Muscle layer of colon (tissue), 2 donors: ENCODE data around the gene ADD2.
A peak's percentile ranks its signal among the peaks of the same experiment; 100 is the strongest.

Source experiments
- H3K27ac ChIP-seq: one replicate; pipeline ENCODE4 v1.7.0; 2013; ENCODE audit warnings: low read depth, mild to moderate bottlenecking, low read length, moderate library complexity
- H3K27me3 ChIP-seq, 2 donors: one replicate each; pipeline ENCODE4 v1.7.0; 2013; ENCODE audit warnings: low read length in 2 of 2, mild to moderate bottlenecking in 2 of 2; ENCODE audit not compliant: insufficient read depth in 2 of 2, control insufficient read depth in 1 of 2
- H3K36me3 ChIP-seq: one replicate; pipeline ENCODE4 v1.7.0; 2013; ENCODE audit warnings: mild to moderate bottlenecking, low read length; ENCODE audit not compliant: insufficient read depth
- H3K4me1 ChIP-seq: one replicate; pipeline ENCODE4 v1.7.0; 2013; ENCODE audit warnings: mild to moderate bottlenecking, low read length; ENCODE audit not compliant: insufficient read depth
- H3K4me3 ChIP-seq, 2 donors: one replicate each; pipeline ENCODE4 v1.7.0; 2013; ENCODE audit warnings: low read length in 2 of 2, low read depth in 1 of 2, mild to moderate bottlenecking in 1 of 2, moderate library complexity in 1 of 2
- H3K9ac ChIP-seq: one replicate; pipeline ENCODE4 v1.7.0; 2013; ENCODE audit warnings: low read length
- H3K9me3 ChIP-seq: one replicate; pipeline ENCODE4 v1.7.0; 2013; ENCODE audit warnings: mild to moderate bottlenecking, low read length
- donor health status: abdominal sarcoma.
- donor health status: Adenocarcinoma of cecum.

Gene ADD2

GRCh38 chr2:70779491-70779890, 11.5 kb upstream of the ADD2 start:
- Histone ChIP-seq H3K27me3 (no peaks in the 10 kb centered on the region), H3K9ac (no peak overlapping the region), H3K27ac (no peak overlapping the region), H3K4me1 (no peaks in the 10 kb centered on the region), H3K4me3 (no peak overlapping the region), H3K9me3 (no peaks in the 10 kb centered on the region), H3K36me3 (no peaks in the 10 kb centered on the region)

- H3K4me3 ChIP-seq = no peak overlapping the region
- H3K27ac ChIP-seq = no peak overlapping the region
Observed at GRCh38 chr2:70778676-70779075, 10.7 kb upstream of the ADD2 start.

GRCh38 chr2:70777450-70777849, 9.4 kb upstream of the ADD2 start:
- no peaks in the 10 kb centered on the region for H3K27me3 ChIP-seq

More at GRCh38 chr2:70778676-70779075, 10.7 kb upstream of the ADD2 start:
- no peaks in the 10 kb centered on the region for H3K4me1 ChIP-seq
- H3K27me3 ChIP-seq = no peaks in the 10 kb centered on the region
- no peak overlapping the region for H3K9ac ChIP-seq
- H3K9me3 ChIP-seq = no peaks in the 10 kb centered on the region
- H3K36me3 ChIP-seq = no peaks in the 10 kb centered on the region

DNA sequence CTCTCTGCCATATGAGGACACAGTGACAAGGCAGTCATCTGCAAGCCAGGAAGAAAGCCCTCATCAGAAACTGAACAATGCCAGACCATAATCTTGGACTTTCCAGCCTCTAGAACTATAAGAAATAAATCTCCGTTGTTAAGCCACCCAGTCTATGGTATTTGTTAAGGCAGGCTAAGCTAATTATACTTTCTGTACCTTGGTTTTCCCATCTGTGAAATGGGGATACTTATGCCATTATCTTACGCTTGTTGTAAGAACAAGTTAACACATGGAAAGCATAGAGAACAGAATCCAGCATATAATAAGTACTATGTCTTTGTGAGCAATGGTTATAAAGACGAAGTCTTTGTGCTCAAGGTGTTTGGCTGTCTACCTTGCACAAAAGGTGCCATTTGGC, 8.3 kb upstream of the ADD2 start:
- Histone ChIP-seq H3K27me3 (no peaks in the 10 kb centered on the region), H3K4me3 (no peak overlapping the region), H3K9ac (no peak overlapping the region), H3K36me3 (no peaks in the 10 kb centered on the region), H3K9me3 (no peaks in the 10 kb centered on the region), H3K4me1 (no peaks in the 10 kb centered on the region), H3K27ac (no peak overlapping the region)

More at GRCh38 chr2:70777450-70777849, 9.4 kb upstream of the ADD2 start:
- H3K4me1 ChIP-seq = no peaks in the 10 kb centered on the region
- H3K9ac ChIP-seq = no peak overlapping the region
- no peak overlapping the region for H3K27ac ChIP-seq
- no peaks in the 10 kb centered on the region for H3K36me3 ChIP-seq
- H3K9me3 ChIP-seq = no peaks in the 10 kb centered on the region
- no peak overlapping the region for H3K4me3 ChIP-seq

GRCh38 chr2:70775141-70775540, 7.1 kb upstream of the ADD2 start:
- Histone ChIP-seq H3K9me3 (no peaks in the 10 kb centered on the region), H3K4me1 (no peaks in the 10 kb centered on the region), H3K9ac (no peak overlapping the region), H3K36me3 (no peaks in the 10 kb centered on the region), H3K27ac (no peak overlapping the region), H3K27me3 (no peaks in the 10 kb centered on the region), H3K4me3 (no peak overlapping the region)

- H3K36me3 ChIP-seq = no peaks in the 10 kb centered on the region
- peaks cover 0 to 3% of the 10 kb centered on the region in 2 donors for H3K27me3 ChIP-seq
- H3K4me3 ChIP-seq = no peak overlapping the region
- no peaks in the 10 kb centered on the region for H3K4me1 ChIP-seq
- H3K9ac ChIP-seq = no peak overlapping the region
- no peak overlapping the region for H3K27ac ChIP-seq
- H3K9me3 ChIP-seq = no peaks in the 10 kb centered on the region
Observed at GRCh38 chr2:70772486-70773155, 4.6 kb upstream of the ADD2 start.

DNA sequence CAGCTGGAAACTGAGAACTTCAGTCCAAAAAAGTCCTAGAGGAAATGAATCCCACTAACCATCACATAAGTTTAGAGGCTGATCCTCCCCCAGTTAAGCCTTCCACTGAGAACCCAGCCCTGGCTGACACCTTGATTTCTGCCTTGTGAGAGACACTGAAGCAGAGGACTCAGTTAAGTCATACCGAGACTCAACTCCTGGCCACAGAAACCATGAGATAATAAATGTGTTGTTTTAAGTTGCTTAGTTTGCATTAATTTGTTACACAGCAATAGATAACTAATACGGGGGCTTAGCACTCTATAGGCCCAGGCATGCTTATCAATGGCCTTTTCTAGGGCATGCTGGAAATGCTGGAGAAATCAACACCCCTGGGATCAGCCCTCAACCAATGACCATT, 3.4 kb upstream of the ADD2 start:
- H3K9ac ChIP-seq = no peak overlapping the region
- H3K4me1 ChIP-seq = peaks cover 8% of the 10 kb centered on the region
- H3K27me3 ChIP-seq = peaks cover 2 to 15% of the 10 kb centered on the region in 2 donors
- H3K27ac ChIP-seq = no peak overlapping the region
- no peaks in the 10 kb centered on the region for H3K9me3 ChIP-seq
- no peak overlapping the region for H3K4me3 ChIP-seq
- no peaks in the 10 kb centered on the region for H3K36me3 ChIP-seq

DNA sequence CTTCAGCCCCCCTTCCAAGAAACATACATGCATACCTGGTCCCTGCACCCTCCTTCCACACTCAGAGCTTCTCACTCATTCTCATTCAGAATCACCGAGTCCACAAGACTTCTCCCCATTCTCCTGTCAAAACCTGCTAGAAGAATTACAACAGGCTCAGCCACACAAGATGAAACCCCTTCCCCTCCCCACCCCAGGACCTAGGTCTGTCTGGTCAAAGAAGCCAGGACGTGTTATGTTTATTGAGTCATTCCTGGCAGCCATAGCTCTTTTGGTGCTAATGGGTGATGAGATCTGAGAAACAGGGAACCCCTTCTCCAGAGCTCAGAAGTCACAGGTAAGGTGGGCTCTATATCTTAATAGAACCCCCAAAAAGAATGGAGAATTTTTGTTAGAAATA, 1.4 kb upstream of the ADD2 start:
- no peak overlapping the region for H3K4me3 ChIP-seq
- no peaks in the 10 kb centered on the region for H3K9me3 ChIP-seq
- H3K36me3 ChIP-seq = no peaks in the 10 kb centered on the region
- H3K4me1 ChIP-seq = peaks cover 8% of the 10 kb centered on the region
- peaks cover 15 to 21% of the 10 kb centered on the region in 2 donors for H3K27me3 ChIP-seq
- H3K9ac ChIP-seq = no peak overlapping the region
- H3K27ac ChIP-seq = no peak overlapping the region

DNA sequence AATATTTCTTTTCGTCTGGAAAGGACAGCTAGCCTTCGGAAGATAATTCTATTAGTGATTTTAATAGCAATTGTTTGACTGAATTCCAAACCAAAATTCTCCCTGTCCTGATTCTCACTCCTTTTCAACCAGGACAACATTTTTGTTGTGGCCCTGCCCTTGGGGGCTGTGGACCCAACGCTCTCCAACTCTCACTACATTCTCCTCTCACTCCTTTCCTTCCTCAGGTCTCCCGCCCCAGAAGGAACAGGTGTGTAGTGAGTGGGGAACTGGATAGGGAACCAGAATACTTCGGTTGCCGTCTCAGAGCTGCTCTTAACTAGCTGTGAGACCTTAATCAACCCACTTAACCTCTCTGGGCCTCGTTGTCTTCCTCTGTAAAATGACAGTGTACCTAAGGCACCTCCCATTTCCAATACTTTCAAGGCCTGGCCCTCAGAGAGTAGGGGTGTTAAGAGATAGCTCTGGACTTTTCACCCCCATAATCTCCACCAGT, 638 bp upstream of the ADD2 start:
- H3K27ac ChIP-seq = no peak overlapping the region
- H3K27me3 ChIP-seq = peaks cover 18 to 21% of the 10 kb centered on the region in 2 donors
- H3K9me3 ChIP-seq = no peaks in the 10 kb centered on the region
- peaks cover 8% of the 10 kb centered on the region for H3K4me1 ChIP-seq
- H3K4me3 ChIP-seq = no peak overlapping the region
- H3K36me3 ChIP-seq = no peaks in the 10 kb centered on the region
- no peak overlapping the region for H3K9ac ChIP-seq

DNA sequence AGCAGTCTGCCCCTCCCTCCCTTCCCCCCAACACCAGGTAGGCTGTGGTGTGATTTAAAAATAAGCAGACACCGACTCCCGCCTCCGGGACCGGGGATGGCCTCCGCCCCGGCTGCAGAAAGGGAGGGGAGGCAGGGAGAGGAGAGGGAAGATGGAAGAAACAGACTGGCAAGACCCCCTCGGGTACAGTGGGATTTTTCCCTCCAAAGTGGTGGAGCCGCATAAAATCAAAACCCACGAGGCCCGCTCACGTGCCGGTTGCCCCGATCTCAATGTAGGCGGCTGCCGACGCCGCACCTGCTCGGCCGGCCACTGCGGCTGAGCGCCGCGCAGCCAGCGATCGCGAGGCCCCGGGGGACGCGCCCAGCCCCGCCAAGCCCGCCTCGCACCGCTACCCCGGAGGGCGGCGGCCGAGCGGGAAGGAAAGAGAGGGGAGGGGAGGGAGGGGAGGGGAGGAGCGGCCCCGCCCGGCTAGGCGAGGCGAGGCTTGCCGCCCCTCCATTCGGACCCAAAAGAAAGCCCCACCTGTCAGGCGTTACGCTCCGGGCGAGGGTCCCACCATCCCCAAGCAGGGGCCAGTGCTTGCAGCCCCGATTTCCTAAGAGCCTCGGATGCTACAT, 811 bp downstream of the ADD2 start:
- Histone ChIP-seq H3K9ac (no peak overlapping the region), H3K27ac (no peak overlapping the region)

DNA sequence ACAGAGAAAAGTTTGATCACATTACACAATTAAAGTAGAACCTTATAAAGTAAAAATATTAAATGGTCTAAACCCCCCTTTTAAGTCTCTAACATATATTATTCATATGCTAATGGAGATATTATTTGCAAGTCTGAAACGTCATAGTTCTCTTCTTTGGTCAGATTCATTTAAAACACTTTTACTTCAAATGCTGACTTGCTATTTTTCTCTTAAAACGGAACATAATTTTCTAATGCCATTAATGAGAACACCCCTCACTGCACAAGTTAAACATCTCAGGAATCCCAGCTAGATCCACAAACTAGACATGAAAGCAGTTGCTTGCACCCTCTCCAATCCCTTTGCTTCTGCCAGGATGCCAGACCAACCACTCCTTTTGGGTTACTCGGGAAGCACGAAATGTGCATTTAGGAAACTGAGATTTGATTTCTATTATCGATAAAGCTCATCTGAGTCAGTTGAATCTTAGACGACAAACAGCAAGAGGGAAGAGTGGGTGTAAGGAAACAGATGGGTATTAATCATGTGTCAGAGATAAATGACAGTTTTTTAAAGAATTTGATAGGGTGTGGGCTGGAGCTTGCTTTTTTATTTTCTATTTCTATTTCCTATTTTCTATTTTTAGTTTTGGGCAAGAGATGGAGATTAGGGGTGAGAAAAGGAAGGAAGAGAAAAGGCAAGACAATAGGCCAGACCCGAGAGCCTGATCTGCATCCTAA, 1.5 kb downstream of the ADD2 start:
- Histone ChIP-seq H3K9ac (no peak overlapping the region), H3K27me3 (peaks cover 18 to 21% of the 10 kb centered on the region in 2 donors), H3K9me3 (no peaks in the 10 kb centered on the region), H3K36me3 (no peaks in the 10 kb centered on the region), H3K4me1 (peaks cover 8% of the 10 kb centered on the region), H3K4me3 (peak overlapping the region in 1 of 2 donors; percentile 45), H3K27ac (no peak overlapping the region)

More for the DNA sequence above, 811 bp downstream of the ADD2 start:
- peaks cover 18 to 21% of the 10 kb centered on the region in 2 donors for H3K27me3 ChIP-seq
- peaks cover 8% of the 10 kb centered on the region for H3K4me1 ChIP-seq
- H3K4me3 ChIP-seq = peak overlapping the region; percentile 25 to 47
- no peaks in the 10 kb centered on the region for H3K36me3 ChIP-seq
- H3K9me3 ChIP-seq = no peaks in the 10 kb centered on the region
